Measurements from ENCODE around the gene MCOLN2. TPM values are rescaled to one million over a fixed set of nuclear protein-coding genes. Genes with fewer than 3 reads are reported as not detected.

Gene MCOLN2
- total RNA-seq, 2 experiments from 2014 or later, result 11.4 to 12.9 TPM

GRCh38 chr1:84960371-84960770 lies 36.5 kb downstream of the MCOLN2 start:
- POLR2A ChIA-PET, result interaction anchor here (0.8 kb wide), 1 partner anchor 12 kb away, joined by 3 read pairs; no protein-coding TSS in a partner anchor
- Mint-ChIP-seq H3K27me3 (ENCODE audit: low read depth) (no peaks in the 10 kb centered on the region), H3K9me3 (ENCODE audit: insufficient read depth) (no peaks in the 10 kb centered on the region), H3K36me3 (ENCODE audit: low read depth) (peaks cover 24% of the 10 kb centered on the region), H3K4me3 (no peak overlapping the region), H3K4me1 (ENCODE audit: low read depth) (peaks cover 11% of the 10 kb centered on the region), H3K27ac (no peak overlapping the region)
- CTCF ChIA-PET, result interaction anchor here (1.1 to 5.8 kb wide), 6 partner anchors 12 to 295 kb away, joined by 3 to 66 read pairs (median 5); no protein-coding TSS in a partner anchor
- ATAC-seq, result no peak
- no peak for DNase-seq

GRCh38 chr1:84959294-84959693 lies 37.6 kb downstream of the MCOLN2 start:
- H3K36me3 Mint-ChIP-seq (ENCODE audit: low read depth), result peaks cover 28% of the 10 kb centered on the region
- H3K9me3 Mint-ChIP-seq (ENCODE audit: insufficient read depth), result no peaks in the 10 kb centered on the region
- H3K27me3 Mint-ChIP-seq (ENCODE audit: low read depth), result no peaks in the 10 kb centered on the region
- peaks cover 11% of the 10 kb centered on the region for H3K4me1 Mint-ChIP-seq (ENCODE audit: low read depth)
- peak; percentile 89 for ATAC-seq
- ChIA-PET POLR2A (interaction anchor here (0.8 to 1.0 kb wide), 2 partner anchors 13 to 14 kb away, joined by 3 to 4 read pairs; no protein-coding TSS in a partner anchor), CTCF (interaction anchor here (1.2 to 5.8 kb wide), 7 partner anchors 11 to 300 kb away, joined by 3 to 66 read pairs (median 7); partner anchors contain the start of gene C1orf52)
- DNase-seq, result peak; percentile 32
- H3K27ac Mint-ChIP-seq, result no peak overlapping the region
- H3K4me3 Mint-ChIP-seq, result no peak overlapping the region

- Mint-ChIP-seq H3K27ac (no peak overlapping the region), H3K4me3 (no peak overlapping the region), H3K4me1 (ENCODE audit: low read depth) (peaks cover 11% of the 10 kb centered on the region), H3K27me3 (ENCODE audit: low read depth) (no peaks in the 10 kb centered on the region), H3K36me3 (ENCODE audit: low read depth) (peaks cover 25% of the 10 kb centered on the region), H3K9me3 (ENCODE audit: insufficient read depth) (no peaks in the 10 kb centered on the region)
- POLR2A ChIA-PET, result interaction anchor here (1.1 kb wide), 1 partner anchor 15 kb away, joined by 3 read pairs; no protein-coding TSS in a partner anchor
- ATAC-seq (no peak), DNase-seq (no peak)
- CTCF ChIA-PET, result interaction anchor here (0.6 to 5.8 kb wide), 9 partner anchors 10 to 302 kb away, joined by 3 to 66 read pairs (median 5); partner anchors contain the start of genes C1orf52 and MCOLN2
Observed at GRCh38 chr1:84957966-84958365, 38.9 kb downstream of the MCOLN2 start.

GRCh38 chr1:84956655-84957054 lies 40.3 kb downstream of the MCOLN2 start:
- Mint-ChIP-seq H3K36me3 (ENCODE audit: low read depth) (peaks cover 33% of the 10 kb centered on the region), H3K9me3 (ENCODE audit: insufficient read depth) (no peaks in the 10 kb centered on the region), H3K4me3 (no peak overlapping the region), H3K27me3 (ENCODE audit: low read depth) (no peaks in the 10 kb centered on the region), H3K4me1 (ENCODE audit: low read depth) (peaks cover 11% of the 10 kb centered on the region), H3K27ac (no peak overlapping the region)
- ChIA-PET CTCF (interaction anchor here (3.7 to 5.8 kb wide), 2 partner anchors 12 to 303 kb away, joined by 17 to 66 read pairs; partner anchors contain the start of gene C1orf52), POLR2A (no interaction called here)
- DNase-seq (no peak), ATAC-seq (no peak)

GRCh38 chr1:84956097-84956496 lies 40.8 kb downstream of the MCOLN2 start:
- CTCF ChIA-PET, result interaction anchor here (5.8 kb wide), 1 partner anchor 12 kb away, joined by 66 read pairs; no protein-coding TSS in a partner anchor
- Mint-ChIP-seq H3K27ac (no peak overlapping the region), H3K36me3 (ENCODE audit: low read depth) (peaks cover 34% of the 10 kb centered on the region), H3K4me1 (ENCODE audit: low read depth) (peaks cover 11% of the 10 kb centered on the region), H3K4me3 (no peak overlapping the region), H3K9me3 (ENCODE audit: insufficient read depth) (no peaks in the 10 kb centered on the region), H3K27me3 (ENCODE audit: low read depth) (no peaks in the 10 kb centered on the region)
- ATAC-seq (no peak), DNase-seq (no peak)
- POLR2A ChIA-PET, result no interaction called here

GRCh38 chr1:84949664-84950063 lies 47.2 kb downstream of the MCOLN2 start:
- peaks cover 11% of the 10 kb centered on the region for H3K9me3 Mint-ChIP-seq (ENCODE audit: insufficient read depth)
- no peak for DNase-seq
- ATAC-seq, result no peak
- ChIA-PET POLR2A (no interaction called here), CTCF (interaction anchor here (2.0 to 2.3 kb wide), 4 partner anchors 10 to 310 kb away, joined by 4 to 13 read pairs (median 10); partner anchors contain the start of gene C1orf52)
- peaks cover 11% of the 10 kb centered on the region for H3K4me1 Mint-ChIP-seq (ENCODE audit: low read depth)
- peaks cover 39% of the 10 kb centered on the region for H3K36me3 Mint-ChIP-seq (ENCODE audit: low read depth)
- H3K27ac Mint-ChIP-seq, result no peak overlapping the region
- H3K27me3 Mint-ChIP-seq (ENCODE audit: low read depth), result no peaks in the 10 kb centered on the region
- H3K4me3 Mint-ChIP-seq, result no peak overlapping the region

GRCh38 chr1:84947536-84948410 lies 49.1 kb downstream of the MCOLN2 start:
- CTCF ChIA-PET, result interaction anchor here (1.2 to 6.0 kb wide), 10 partner anchors 11 to 328 kb away, joined by 3 to 279 read pairs (median 8); partner anchors contain the start of genes BCL10 and C1orf52
- Mint-ChIP-seq H3K4me1 (ENCODE audit: low read depth) (peaks cover 15% of the 10 kb centered on the region), H3K27me3 (ENCODE audit: low read depth) (no peaks in the 10 kb centered on the region), H3K36me3 (ENCODE audit: low read depth) (peaks cover 30% of the 10 kb centered on the region), H3K4me3 (no peak overlapping the region), H3K9me3 (ENCODE audit: insufficient read depth) (peaks cover 11% of the 10 kb centered on the region), H3K27ac (no peak overlapping the region)
- DNase-seq (no peak), ATAC-seq (no peak)
- POLR2A ChIA-PET, result interaction anchor here (1.0 kb wide), 1 partner anchor 49 kb away, joined by 4 read pairs; the partner anchor contains the start of gene MCOLN2

GRCh38 chr1:84946631-84947030 lies 50.3 kb downstream of the MCOLN2 start:
- Mint-ChIP-seq H3K27ac (no peak overlapping the region), H3K4me1 (ENCODE audit: low read depth) (peaks cover 15% of the 10 kb centered on the region), H3K27me3 (ENCODE audit: low read depth) (no peaks in the 10 kb centered on the region), H3K4me3 (no peak overlapping the region), H3K9me3 (ENCODE audit: insufficient read depth) (peaks cover 11% of the 10 kb centered on the region), H3K36me3 (ENCODE audit: low read depth) (peaks cover 24% of the 10 kb centered on the region)
- CTCF ChIA-PET, result interaction anchor here (0.9 to 6.0 kb wide), 3 partner anchors 77 to 312 kb away, joined by 3 to 279 read pairs (median 4); no protein-coding TSS in a partner anchor
- ATAC-seq (no peak), DNase-seq (no peak)
- POLR2A ChIA-PET, result no interaction called here

GRCh38 chr1:84944767-84945486 lies 52.0 kb downstream of the MCOLN2 start:
- Mint-ChIP-seq H3K36me3 (ENCODE audit: low read depth) (peaks cover 17% of the 10 kb centered on the region), H3K27ac (peak overlapping the region; percentile 73), H3K4me1 (ENCODE audit: low read depth) (peaks cover 15% of the 10 kb centered on the region), H3K27me3 (ENCODE audit: low read depth) (no peaks in the 10 kb centered on the region), H3K9me3 (ENCODE audit: insufficient read depth) (peaks cover 10% of the 10 kb centered on the region), H3K4me3 (peak overlapping the region; percentile 79)
- ATAC-seq (peak; percentile 93), DNase-seq (peak; percentile 89)
- ChIA-PET CTCF (interaction anchor here (0.5 to 6.0 kb wide), 102 partner anchors 9 to 748 kb away, joined by 3 to 304 read pairs (median 5); partner anchors contain the start of genes BCL10, C1orf52, MCOLN3 and SYDE2), POLR2A (interaction anchor here (0.6 to 1.3 kb wide), 10 partner anchors 14 to 331 kb away, joined by 3 to 12 read pairs (median 4); partner anchors contain the start of genes C1orf52 and SYDE2)

- ATAC-seq, result no peak
- POLR2A ChIA-PET, result interaction anchor here (1.2 kb wide), 1 partner anchor 313 kb away, joined by 3 read pairs; no protein-coding TSS in a partner anchor
- no peak for DNase-seq
Observed at GRCh38 chr1:84941843-84942242, 55.1 kb downstream of the MCOLN2 start.

GRCh38 chr1:84940481-84940880 lies 56.4 kb downstream of the MCOLN2 start:
- ATAC-seq, result no peak
- H3K27me3 Mint-ChIP-seq (ENCODE audit: low read depth), result no peaks in the 10 kb centered on the region
- H3K27ac Mint-ChIP-seq, result no peak overlapping the region
- no peaks in the 10 kb centered on the region for H3K36me3 Mint-ChIP-seq (ENCODE audit: low read depth)
- no peak for DNase-seq
- H3K4me1 Mint-ChIP-seq (ENCODE audit: low read depth), result peaks cover 6% of the 10 kb centered on the region
- H3K9me3 Mint-ChIP-seq (ENCODE audit: insufficient read depth), result no peaks in the 10 kb centered on the region
- CTCF ChIA-PET, result interaction anchor here (5.6 kb wide), 1 partner anchor 316 kb away, joined by 304 read pairs; the partner anchor contains the start of gene C1orf52
- POLR2A ChIA-PET, result no interaction called here
- H3K4me3 Mint-ChIP-seq, result no peak overlapping the region

More at GRCh38 chr1:84941843-84942242, 55.1 kb downstream of the MCOLN2 start:
- Mint-ChIP-seq H3K27ac (no peak overlapping the region), H3K36me3 (ENCODE audit: low read depth) (peaks cover 3% of the 10 kb centered on the region), H3K4me1 (ENCODE audit: low read depth) (peaks cover 12% of the 10 kb centered on the region), H3K27me3 (ENCODE audit: low read depth) (no peaks in the 10 kb centered on the region), H3K9me3 (ENCODE audit: insufficient read depth) (no peaks in the 10 kb centered on the region), H3K4me3 (no peak overlapping the region)
- CTCF ChIA-PET, result interaction anchor here (5.6 to 6.0 kb wide), 2 partner anchors 82 to 315 kb away, joined by 279 to 304 read pairs; partner anchors contain the start of gene C1orf52
